SW480 (cell line): ENCODE results near the gene DDX55.

Experiments
- DNase-seq: peaks from one replicate; pipeline ENCODE4 v3.0.0-alpha.2; 2016; ENCODE audit warnings: low spot score

Gene DDX55

DNA sequence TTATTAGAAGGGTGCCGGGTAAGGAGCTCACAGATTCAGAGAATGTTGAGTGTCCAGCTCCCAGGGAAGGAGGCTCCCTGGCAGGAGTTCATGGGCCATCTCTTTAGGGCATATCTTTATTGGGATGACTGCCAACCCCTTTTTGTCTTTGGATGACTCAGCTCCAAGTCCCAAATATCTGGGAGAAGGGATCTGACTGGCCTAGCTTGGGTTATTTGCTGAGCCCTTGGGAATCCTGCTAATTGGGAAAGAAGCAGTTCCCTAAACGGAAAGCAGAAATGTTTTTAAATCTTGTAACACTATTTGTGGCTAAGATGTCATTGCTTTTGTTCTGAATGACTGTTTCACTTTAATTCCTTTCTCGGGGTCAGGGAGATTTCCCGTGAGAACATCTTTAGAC lies 12.6 kb downstream of the DDX55 start:
- DNase-seq = no peak

DNA sequence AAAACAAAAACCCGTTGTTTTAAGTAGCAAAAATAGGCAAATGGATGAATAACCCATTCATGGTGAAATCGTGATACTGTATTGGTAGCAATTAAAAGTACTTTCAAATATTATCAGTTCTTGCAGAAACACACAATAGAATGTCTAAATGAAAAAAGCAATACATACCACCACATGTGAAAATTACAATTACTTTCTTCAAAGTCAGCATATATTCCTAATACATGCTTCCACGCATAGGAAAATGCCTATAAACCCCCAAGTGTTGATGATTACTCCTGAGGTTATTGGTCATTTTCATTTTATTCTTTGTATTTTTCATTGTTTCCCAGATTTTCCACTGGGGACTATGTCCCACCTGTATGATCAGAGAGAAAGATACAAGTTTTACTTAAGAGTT lies 15.2 kb downstream of the DDX55 start:
- DNase-seq = no peak

DNA sequence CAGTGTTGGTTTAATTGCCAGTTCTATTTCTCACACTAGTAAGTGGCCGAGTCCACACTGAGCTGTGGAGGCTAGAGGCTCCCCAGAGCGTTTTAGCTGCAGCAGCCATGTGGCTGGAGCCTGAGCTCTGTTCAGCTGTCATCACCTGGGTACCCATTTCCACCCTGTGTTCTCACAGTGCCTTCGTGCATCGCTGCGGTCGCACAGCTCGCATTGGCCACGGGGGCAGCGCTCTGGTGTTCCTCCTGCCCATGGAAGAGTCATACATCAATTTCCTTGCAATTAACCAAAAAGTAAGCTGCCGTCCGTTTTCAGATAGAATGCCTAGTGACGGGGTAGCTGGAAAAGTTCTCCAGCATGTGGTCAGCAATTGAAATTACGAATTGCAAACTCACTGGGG lies 15.7 kb downstream of the DDX55 start:
- no peak for DNase-seq

DNA sequence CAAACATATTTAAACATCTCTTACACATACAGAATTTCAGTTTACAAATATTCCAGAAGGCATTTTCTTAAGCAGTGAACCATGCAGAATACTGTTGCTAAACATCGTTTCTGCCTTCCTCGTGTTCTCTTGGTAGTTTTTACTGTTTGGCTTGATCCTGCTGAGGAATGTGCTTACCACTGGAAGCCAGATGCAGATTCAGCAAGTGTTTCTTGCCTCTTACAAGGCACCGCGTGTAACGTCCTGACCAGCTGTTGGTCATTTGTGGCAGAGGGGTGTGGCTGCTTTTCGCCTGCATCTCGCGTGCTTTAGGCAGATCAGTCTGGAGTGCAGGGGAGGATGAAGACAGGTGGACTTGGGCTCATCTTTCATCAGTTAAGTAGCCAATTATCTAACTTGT lies 19.2 kb downstream of the DDX55 start:
- DNase-seq = no peak

DNA sequence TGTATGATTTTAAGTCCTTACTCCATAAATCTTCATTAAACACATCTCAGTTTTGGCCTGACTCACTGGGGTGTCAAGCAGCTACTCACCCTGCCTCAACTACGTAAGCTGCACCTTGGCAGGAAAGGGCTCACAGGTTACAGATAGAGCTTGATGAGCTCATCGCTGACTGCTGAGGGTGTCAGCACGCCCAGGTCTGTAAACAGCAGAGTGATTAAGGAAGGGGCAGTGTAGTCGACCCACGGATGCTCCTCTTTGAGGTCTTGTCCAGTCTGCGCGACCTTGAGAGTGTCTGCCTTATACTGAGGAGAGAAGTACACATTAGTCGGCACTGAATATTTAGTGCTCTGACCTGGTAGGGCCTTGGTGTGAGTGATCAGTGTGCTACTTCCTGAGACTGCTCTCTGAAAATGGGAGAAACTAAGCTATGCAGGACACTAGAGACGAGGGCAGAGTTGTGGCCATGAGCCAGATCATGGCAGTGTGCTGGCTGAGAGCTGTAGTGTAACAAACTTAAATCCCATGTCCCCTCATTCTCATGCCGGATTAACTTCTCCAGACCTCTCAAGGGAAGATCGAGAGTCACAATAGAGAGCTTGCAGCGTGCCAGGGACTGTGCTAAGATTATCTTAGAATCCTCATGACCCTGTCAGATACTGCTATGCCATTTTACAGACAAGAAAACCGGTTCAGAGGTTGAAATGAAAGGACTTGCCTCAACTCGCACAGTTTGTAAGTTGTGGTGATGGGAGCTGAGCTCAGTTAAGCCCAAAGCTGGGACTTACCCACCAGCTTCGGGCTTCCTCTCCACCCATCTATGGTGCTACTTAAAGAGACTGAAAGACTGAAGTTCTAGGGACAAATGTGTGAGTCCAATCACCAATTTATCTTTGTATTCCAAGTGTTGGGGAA lies 20.0 kb downstream of the DDX55 start:
- no peak for DNase-seq

DNA sequence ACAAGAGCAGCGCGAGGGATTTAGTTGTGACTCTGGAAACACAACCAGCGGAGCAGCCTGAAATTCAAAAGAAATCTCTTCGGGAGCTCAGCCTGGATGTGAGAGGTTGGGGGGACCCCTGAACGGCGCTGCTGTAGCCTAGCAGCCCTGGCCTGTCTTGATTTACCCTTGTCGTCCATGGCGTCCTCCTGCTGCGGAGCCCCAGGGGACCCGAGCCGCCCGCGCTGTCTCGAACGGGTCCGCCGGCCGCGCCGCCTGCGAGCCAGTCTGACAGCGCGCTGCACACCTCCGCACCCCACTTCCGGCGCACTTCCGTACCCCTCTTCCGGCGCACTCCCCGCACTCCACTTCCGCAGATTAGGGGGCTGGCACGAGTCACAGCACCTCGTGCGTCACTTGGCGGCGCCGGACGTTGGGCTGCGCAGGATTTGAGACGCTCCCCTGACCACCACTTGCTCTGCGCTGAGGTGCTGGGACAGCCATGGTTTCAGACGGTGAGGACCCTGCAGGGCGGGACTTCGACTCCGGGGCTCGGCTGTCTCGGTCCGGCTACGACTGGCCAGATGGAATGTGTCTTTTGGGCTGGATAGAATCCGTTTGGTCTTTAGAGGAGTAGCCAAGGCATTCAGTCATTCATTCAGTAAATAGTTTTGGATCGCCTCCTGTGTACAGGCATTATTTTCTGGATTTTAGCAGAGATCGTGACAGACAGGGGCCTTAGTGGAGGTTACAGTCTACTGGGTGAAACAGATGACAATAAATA lies 31.7 kb downstream of the DDX55 start, which contains the start of the genes EIF2B1 and GTF2H3:
TSS of gene EIF2B1 (minus strand) at position 308 of the 763 bp plus-strand sequence. CDS start at position 179, 129 bp downstream.
TSS of gene GTF2H3 (plus strand) at position 451 of the 763 bp plus-strand sequence. CDS start at position 482, 31 bp downstream.
- DNase-seq = peak; percentile 96

DNA sequence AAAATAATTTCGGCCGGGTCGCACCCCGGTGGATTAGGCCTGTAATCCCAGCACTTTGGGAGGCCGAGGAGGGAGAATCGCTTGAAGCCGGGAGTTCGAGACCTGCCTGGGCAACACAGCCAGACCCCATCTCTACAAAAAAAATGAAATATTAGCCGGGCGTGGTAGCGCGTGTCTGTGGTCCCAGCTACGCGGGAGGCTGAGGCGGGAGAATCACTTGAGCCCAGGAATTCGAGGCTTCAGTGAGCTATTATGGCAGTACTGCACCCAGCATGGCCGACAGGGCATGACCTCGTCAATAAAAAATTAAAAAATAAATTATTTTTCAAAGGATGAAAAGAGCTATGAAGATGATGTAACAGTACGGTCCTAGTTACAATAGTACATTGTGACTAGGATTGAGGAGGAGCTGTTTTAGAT lies 32.3 kb downstream of the DDX55 start:
- no peak for DNase-seq

DNA sequence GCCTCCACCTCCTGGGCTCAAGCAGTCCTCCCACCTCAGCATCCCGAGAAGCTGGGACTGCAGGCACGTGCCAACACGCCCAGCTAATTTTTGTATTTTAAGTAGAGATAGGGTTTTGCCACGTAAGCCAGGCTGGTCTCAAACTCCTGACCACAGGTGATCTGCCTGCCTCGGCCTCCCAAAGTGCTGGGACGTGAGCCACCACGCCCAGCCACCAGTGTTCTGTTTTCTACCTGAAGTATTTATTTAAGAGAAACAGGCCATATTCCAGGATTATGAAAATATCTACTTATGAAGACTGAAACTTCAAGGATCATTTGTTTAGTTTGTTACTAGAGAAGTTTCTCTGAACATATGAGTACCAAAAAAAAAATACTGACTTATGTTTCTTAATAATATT lies 42.0 kb downstream of the DDX55 start:
- DNase-seq = no peak

DNA sequence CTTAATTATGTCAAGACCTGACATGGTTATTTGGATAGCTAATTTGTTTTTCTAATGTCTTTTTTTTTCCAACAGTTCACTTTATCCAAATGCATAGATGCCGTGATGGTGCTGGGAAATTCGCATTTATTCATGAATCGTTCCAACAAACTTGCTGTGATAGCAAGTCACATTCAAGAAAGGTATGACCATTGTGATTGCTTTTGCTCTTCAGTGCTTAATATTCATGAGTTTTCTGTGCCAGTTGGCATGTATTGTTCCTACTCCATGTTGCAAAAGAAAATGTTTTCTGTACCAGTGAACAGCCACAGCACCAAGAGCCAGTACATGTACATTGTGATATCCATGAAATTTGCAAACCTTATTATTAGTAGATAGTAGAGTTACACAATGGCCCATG lies 43.5 kb downstream of the DDX55 start:
- no peak for DNase-seq

DNA sequence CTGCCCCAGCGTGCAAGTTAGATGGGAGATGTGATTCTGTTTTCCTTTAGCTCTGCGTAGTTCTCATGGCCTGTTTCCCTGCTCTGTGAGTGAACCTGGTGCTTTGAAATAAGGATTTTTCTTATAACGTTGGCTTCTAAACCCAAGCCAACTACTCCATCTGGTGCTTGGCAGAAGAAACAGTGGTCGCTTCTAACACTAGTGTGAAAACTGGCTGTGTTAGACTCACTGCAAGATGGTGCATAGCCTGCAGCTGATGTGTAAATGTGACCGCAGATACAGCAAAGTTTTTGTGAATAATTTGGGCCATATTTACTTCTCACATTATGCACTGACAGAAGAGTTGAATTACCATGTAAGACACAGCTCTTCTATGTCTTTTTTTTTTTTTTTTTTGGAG lies 44.0 kb downstream of the DDX55 start:
- no peak for DNase-seq

DNA sequence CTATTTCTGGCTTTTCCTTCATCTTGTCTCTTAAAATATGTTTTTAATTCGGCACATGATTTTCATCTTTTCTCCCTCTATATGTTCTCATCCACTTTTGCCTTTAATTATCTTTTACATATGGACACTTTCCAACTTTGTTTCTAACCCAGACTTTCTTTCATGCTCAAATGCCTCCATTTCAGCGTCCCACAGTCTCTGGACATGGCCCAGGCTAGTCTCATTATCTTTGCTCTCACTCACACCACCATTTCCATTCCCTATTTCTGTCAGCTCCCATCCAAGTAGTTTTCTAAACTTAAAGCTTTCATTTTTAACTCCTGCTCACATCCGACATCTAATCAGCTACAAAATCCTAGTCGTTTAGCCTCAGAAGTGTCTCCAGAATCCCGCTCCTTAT lies 46.5 kb downstream of the DDX55 start:
- DNase-seq = no peak

DNA sequence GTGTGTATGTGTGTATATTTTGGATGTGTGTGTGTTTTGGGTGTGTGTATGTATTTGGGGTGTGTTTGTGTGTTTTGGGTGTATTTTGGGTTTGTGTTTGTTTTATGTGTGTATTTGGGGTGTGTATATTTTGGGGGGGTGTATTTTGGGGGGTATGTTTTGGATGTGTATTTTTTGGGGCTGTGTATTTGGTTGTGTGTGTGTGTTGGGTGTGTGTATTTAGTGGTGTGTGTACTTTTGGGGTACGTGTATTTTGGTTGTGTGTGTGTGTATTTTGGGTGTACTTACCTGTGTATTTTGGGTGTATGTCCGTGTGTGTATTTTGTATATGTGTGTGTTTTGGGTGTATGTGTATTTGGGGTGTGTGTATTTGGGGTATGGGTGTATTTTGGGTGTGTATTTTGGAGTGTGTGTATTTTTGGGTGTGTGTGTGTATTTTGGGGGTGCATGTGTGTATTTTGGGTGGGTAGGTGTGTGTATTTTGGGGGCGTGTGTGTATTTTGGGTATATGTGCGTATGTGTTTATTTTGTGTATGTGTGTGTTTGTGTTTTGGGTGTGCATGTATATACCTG lies 52.3 kb downstream of the DDX55 start:
- DNase-seq = no peak

DNA sequence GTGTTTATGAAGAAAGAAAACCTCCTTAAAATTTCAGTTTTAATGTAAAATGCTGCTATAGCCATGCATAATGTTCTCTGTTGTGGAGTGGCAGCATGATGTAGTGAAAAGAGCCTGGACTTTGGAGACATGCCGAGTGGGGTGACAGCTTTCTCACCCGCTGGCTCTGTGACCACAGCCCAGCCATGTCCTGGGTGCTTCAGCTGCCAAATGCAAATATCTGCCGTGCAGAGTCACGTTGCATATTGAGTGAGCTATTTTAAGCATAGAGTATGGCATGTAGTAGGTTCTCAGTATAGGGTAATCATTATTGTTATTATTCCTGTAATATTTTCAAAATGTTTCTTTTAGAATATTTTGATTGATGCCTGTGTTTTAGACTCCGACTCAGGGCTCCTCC lies 53.5 kb downstream of the DDX55 start:
- DNase-seq = no peak

DNA sequence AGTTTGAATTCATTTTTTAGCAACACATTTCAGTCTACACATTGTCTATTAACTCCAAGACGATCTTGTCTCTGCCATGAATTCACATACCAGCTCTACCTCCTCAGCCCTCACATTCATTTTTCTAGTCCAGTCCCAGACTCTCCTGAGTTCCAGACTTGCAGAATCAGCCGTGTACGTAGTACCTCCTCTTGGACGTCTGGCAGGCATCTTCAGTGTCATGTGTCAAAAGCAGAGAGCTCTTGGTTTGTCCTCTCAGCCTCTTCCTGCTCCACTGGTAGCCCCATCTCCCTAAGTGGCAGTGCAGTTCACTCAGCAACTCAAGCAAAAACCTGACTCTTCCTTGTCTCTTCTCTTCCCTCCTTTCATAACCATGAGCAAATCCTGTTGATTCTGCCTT lies 54.5 kb downstream of the DDX55 start:
- DNase-seq = no peak

DNA sequence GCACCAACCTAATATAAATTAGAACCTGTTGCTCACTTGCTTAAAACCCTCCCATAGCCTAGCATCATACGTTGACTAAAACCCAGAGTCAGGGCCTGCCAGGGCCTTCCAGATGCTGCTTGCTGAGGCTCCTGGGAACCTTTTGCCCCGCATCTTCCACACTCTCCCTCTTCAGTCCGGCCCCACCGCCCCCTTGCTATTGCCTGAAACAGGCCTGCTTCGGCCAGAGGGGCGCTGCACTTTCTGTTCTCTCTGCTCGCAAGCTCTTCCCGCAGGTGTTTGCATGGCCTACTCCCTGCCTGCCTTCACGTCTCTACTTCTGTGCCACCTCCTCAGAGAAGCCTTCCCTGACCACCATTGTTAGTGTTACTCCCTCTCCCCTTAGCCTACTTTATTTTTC lies 55.3 kb downstream of the DDX55 start:
- no peak for DNase-seq

DNA sequence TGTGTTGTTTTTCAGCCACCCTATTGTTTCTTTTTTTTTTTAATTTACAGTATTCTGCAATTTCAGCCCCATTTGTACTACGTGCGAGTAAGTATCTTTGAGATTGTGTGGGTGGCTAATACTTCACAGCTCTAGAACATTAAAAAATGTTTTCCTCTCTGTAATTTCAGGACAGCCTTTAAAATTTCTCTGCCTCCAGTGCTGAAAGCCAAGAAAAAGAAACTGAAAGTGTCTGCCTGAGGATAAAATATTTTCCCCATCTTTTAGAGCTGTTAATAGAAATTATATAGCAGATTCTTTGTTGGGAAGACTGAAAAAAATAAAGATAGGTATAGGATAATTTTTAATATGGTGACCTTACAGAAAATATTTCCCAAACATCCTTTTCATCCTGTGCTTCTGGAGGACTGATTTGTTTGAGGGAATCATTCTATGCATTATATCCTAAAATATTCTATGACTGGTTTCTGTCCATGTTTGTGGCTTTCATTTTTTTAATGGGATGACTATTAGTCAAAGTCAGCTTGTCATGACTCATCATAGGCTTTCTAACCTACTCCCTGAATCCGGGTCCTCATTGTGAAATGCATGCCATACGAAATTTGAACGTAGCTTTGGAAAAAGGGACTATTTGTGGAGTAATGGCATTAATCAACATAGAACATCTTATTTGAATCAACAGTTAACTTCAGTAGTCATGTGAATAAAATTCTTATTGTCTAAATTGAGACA lies 58.3 kb downstream of the DDX55 start:
- peak; percentile 54 for DNase-seq

DNA sequence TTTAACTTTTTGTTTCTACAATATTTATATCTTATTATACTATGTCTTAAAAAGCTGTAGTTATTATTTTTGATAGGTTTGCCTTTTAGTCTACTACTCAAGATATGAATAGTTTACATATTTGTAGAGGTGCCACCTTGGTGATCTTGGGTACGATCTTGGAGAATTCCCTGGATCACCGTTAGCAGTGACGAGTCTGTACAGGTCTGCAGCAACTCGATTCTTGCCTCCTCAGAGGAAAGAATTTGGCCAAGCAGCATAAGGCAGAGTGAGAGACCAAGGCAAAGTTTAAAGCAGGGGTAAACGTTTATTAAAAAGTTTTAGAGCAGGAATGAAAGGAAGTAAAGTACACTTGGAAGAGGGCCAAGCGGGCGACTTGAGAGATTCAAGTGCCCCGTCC lies 65.9 kb downstream of the DDX55 start:
- no peak for DNase-seq
